NCI-H510A treated with DMSO at 0.1 percent for 48 hours (cell line): ENCODE measurements around the gene SCNN1A.

Experiments used
- DNase-seq: peaks from one replicate; lab custom pipeline; 2025; lab: John Stamatoyannopoulos, UW

Gene SCNN1A

GRCh38 chr12:6317693-6318439, 57.5 kb downstream of the SCNN1A start:
- DNase-seq = no peak

DNA sequence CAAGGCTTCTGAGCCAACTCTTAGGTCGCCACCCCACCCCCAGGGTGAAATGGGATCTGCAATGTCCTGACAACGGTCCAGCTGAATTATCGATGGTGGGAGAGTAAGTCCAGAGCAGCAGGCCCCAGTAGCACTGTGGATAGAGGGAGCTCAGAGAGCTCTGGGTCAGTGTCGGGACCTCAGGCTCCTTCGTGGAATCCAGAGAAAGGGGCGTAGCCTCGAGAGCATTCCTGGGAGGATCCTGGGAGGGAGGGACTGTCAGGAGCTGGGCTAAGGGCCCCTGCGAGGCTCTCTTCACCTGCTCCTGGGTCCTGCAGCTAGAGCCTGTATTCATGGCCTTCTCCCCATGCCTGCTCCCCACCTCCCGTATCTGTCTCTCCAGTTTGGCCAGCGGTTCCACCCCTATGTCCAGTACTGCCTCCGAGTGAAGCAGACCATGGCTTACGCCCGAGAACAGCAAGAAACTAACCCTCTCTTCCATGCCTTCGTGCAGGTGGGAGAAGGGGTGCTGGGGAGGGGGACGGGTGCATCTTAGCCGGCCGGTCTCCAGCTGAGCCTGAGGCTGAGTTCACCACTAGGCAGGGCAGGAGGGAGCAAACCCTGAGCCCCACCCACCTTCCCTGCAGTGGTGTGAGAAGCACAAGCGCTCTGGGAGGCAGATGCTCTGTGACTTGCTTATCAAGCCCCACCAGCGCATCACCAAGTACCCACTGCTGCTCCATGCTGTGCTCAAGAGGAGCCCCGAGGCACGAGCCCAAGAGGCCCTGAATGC, 58.3 kb downstream of the SCNN1A start:
- no peak for DNase-seq

DNA sequence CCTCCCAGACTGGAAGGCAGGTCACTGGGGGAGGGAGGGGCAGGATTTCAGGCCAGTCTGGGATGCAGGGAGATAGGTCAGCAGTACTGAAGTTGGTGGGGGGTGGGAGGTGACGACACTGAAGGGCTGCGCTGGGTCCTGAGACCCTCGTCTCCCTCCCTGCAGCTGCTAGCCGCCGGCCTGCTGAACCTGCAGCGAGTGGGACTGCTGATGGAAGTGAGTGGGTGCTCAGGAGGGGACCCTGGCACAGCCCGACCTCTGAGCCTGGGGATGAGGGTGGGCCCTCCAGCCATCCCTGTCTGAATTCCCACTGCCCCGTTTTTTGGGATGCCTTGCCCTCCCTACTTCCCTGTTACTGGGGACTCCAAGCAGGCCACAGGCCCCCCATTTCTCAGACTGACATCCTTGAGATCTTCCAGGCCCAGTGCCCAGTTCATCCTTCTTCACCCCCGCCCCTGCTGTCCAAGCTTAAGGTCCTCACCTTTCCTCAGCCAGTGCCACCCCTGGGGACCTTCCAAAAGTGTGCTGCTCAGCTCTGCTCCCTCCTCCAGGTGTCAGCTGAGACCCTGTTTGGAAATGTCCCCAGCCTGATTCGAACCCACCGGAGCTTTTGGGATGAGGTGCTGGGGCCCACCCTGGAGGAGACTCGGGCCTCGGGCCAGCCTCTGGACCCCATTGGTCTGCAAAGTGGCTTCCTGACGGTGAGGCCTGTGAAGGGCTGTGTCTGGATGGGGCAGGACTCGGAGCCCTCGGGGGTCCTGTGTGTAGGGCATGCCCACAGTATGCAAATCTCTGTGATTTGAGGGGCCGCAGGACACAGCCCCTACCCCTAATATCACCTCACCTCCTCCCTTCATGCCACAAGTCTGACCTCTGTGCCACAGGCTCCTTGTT, 59.4 kb downstream of the SCNN1A start:
- no peak for DNase-seq

DNA sequence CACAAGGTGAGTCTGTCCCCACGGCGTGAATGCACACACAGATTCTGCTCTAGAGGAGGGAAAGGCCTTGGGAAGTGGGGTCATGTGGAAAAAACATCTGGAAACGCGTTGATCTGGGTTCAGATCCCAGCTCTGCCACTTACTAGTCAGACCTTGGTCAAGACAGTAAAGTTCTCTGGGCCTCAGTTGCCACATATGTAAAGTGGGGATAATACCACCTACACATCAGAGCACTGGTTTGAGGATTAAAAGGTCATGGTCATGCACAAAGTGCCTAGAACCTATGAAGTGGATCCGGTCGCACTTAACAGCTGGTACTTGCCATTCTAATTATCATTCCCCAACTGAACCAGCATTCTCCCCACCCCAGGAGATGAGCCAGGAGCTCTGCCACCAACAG, 60.2 kb downstream of the SCNN1A start:
- no peak for DNase-seq

- no peak for DNase-seq
These were observed 60.6 kb downstream of the SCNN1A start for GRCh38 chr12:6314776-6315175.

GRCh38 chr12:6313326-6313940, 61.9 kb downstream of the SCNN1A start:
- DNase-seq = no peak

DNA sequence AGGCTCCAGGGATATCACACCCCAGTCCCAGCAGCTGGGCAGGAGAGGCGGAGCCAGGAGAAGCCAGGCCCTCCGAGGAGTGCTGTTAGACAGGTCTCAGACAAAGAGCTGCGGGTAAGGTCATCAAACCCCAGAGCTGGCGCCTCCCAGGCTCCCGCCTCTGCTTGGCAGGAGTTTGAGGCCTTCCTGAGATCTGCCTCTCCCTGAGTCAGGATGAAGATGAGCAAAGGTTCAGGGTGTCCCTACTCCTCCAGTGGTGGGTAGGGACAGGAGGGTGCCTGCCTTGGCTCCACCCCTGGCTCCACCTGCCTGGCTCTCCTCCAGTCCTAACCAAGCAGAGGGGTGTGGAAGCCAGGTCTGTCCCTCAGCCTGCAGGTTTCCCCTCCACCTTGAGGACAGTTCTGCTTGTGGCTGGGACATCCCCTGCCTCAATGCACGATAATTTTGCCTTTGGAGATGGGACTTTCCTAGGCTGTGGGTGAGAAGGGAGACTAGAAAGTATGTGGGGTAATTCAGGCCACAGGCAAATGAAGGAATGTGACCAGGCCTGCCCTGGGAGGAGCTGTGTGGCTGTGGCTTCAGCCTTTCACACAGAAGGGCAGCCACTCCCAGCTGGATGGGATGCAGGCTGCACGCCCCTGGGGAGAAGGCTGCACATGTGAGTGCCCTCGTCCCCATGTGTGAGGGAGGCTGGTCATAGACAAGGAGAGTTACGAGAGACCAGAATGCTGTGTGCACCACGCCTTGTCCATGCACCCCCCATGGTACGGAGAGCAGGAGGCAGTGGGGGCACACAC, 62.6 kb downstream of the SCNN1A start:
- DNase-seq = no peak

DNA sequence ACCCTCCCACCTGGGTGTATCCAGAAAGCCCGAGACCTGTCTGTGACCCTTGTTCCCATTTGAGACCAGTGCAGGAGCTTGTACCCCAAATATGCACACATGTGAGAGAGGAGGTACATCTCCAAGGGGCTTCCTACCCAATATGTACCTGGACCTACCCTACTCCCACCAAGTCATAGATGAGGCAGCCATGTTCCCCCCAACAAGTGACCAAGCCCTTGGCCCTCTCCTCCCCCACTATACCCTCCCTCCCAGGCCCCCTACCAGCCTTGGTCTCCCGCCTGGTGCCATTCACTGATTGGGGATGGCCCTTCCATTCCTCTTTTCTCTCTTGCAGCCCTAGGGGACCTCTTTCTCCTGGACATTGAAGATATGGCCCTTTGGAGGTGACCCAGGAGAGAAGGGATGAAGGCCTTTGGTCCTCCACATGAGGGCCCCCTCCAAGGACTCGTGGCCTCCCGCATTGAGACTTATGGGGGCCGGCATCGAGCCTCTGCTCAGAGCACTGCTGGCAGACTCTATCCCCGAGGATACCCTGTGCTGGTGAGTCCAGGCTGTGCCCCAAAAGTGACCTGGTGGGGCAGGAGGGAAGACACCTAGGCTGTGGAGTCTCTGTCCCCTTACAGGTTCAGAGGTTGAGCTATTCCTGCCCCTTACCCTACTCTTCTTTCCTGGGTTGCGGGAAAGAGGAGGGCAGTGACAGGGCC, 63.4 kb downstream of the SCNN1A start:
- no peak for DNase-seq

- no peak for DNase-seq
These were observed 64.4 kb downstream of the SCNN1A start for GRCh38 chr12:6310771-6311610.

GRCh38 chr12:6307529-6307928, 67.8 kb downstream of the SCNN1A start:
- no peak for DNase-seq

- DNase-seq = no peak
These were observed 68.7 kb downstream of the SCNN1A start for GRCh38 chr12:6306599-6307220.

- DNase-seq = no peak
These were observed 69.2 kb downstream of the SCNN1A start for GRCh38 chr12:6306151-6306550.

- no peak for DNase-seq
These were observed 72.3 kb downstream of the SCNN1A start for GRCh38 chr12:6303071-6303470.

DNA sequence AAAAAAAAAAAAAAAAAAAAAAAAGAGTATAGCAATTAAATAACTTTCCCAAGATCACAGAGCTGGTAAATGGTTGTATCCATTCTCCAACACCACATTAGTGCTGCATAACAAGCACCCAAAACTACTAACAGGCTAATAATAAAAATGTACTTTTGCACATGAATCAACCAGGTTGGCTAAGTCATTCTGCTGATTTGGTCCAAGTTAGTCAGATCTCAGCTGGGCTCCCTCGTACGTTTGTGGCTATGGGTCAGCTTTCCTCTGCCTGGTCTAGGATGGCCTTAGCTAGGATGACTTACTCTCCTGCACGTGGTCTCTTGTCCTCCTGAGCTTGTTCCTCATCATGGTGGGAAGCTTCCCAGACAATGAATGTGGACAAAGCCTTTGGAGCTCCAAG, 72.7 kb downstream of the SCNN1A start:
- DNase-seq = no peak

- DNase-seq = no peak
These were observed 73.6 kb downstream of the SCNN1A start for GRCh38 chr12:6301721-6302120.

- no peak for DNase-seq
These were observed 78.2 kb downstream of the SCNN1A start for GRCh38 chr12:6297170-6297569.
